H1 (cell line): ENCODE data around the gene TGFBR1. TPM values are rescaled to one million over a fixed set of nuclear protein-coding genes. Genes with fewer than 3 reads are reported as not detected.
A peak's percentile ranks its signal among the peaks of the same experiment; 100 is the strongest.

Experiments
- CTCF ChIA-PET: fragments of 300-600 bp; sonication (Branson Sonifier 250); formaldehyde crosslinking; loops from one replicate; lab custom pipeline; 2021; ENCODE audit not compliant: partially characterized antibody; lab: Charles Lee
- POLR2A ChIA-PET: fragments of 300-600 bp; sonication (Branson Sonifier 250); formaldehyde crosslinking; loops from one replicate; lab custom pipeline; 2021; ENCODE audit warnings: inconsistent platforms; ENCODE audit not compliant: partially characterized antibody; lab: Charles Lee
- DNase-seq, 2 experiments: peaks; one replicate each; pipeline versions ENCODE4 v3.0.0 to v3.0.0-alpha.2; 2010 to 2022; ENCODE audit warnings: low spot score in 2 of 2, low read depth in 1 of 2, mixed read lengths in 1 of 2
- FAIRE-seq: peaks from 2 replicates; lab custom pipeline; 2011; peaks lifted over from hg19 to GRCh38; lab: Jason Lieb, UNC
- H2AFZ ChIP-seq: 2 replicates; pipeline ENCODE4 v1.8.1; 2012; ENCODE audit warnings: low read length, inconsistent platforms
- H2AK5ac ChIP-seq: 2 replicates; pipeline ENCODE4 v1.6.1; 2013; ENCODE audit warnings: low read depth, low read length
- H2BK120ac ChIP-seq: replicated peaks from 2 replicates; pipeline ENCODE3; 2013; ENCODE audit warnings: low read depth, low read length, inconsistent platforms
- H2BK12ac ChIP-seq: 2 replicates; pipeline ENCODE4 v1.6.1; 2013; ENCODE audit warnings: low read depth, low read length
- H2BK15ac ChIP-seq: 2 replicates; pipeline ENCODE4 v1.6.1; 2013; ENCODE audit warnings: low read length
- H2BK20ac ChIP-seq: 2 replicates; pipeline ENCODE4 v1.6.1; 2013; ENCODE audit warnings: low read length
- H2BK5ac ChIP-seq: 2 replicates; pipeline ENCODE4 v1.6.1; 2013; ENCODE audit warnings: low read depth, low read length
- H3K14ac ChIP-seq: 2 replicates; pipeline ENCODE4 v1.6.1; 2013; ENCODE audit warnings: inconsistent platforms; ENCODE audit not compliant: insufficient read length
- H3K18ac ChIP-seq: 2 replicates; pipeline ENCODE4 v1.6.1; 2013; ENCODE audit warnings: low read length; ENCODE audit errors: extremely low read depth
- H3K23ac ChIP-seq: 2 replicates; pipeline ENCODE4 v1.6.1; 2013; ENCODE audit warnings: inconsistent platforms; ENCODE audit not compliant: insufficient read length
- H3K23me2 ChIP-seq: 2 replicates; pipeline ENCODE4 v1.6.1; 2013; ENCODE audit warnings: low read depth, low read length
- H3K27ac ChIP-seq: 2 replicates; pipeline ENCODE4 v1.6.1; 2011; ENCODE audit warnings: low read depth, low read length, inconsistent platforms
- H3K27me3 ChIP-seq, 4 experiments: replicated peaks in 1 of 4; 1 replicate in 1 of 4; 2 replicates in 3 of 4; pipeline versions ENCODE4 v1.6.1 to v1.8.1; 2011 to 2013; ENCODE audit warnings: low read length in 3 of 4, mild to moderate bottlenecking in 3 of 4, inconsistent platforms in 2 of 4, mixed read lengths in 2 of 4, moderate library complexity in 1 of 4; ENCODE audit not compliant: control insufficient read depth in 3 of 4, insufficient read depth in 3 of 4; ENCODE audit errors: extremely low read depth in 1 of 4
- H3K36me3 ChIP-seq, 4 experiments: 2 replicates each; pipeline versions ENCODE4 v1.6.1 to v1.8.1; 2011 to 2013; ENCODE audit warnings: mild to moderate bottlenecking in 4 of 4, low read length in 3 of 4, moderate library complexity in 2 of 4, control low read depth in 1 of 4, inconsistent platforms in 1 of 4; ENCODE audit not compliant: insufficient read depth in 4 of 4, control insufficient read depth in 2 of 4
- H3K4ac ChIP-seq: replicated peaks from 2 replicates; pipeline ENCODE3; 2013; ENCODE audit warnings: low read length, low read depth, mixed read lengths, inconsistent platforms; ENCODE audit not compliant: insufficient read length
- H3K4me1 ChIP-seq, 4 experiments: replicated peaks in 1 of 4; 1 replicate in 1 of 4; 2 replicates in 3 of 4; pipeline versions ENCODE4 v1.6.1 to v1.8.1; 2011 to 2013; ENCODE audit warnings: low read length in 3 of 4, inconsistent platforms in 2 of 4, mixed read lengths in 1 of 4; ENCODE audit not compliant: insufficient read depth in 4 of 4, control insufficient read depth in 3 of 4
- H3K4me2 ChIP-seq, 2 experiments: 2 replicates each; pipeline versions ENCODE4 v1.6.1 to v1.8.1; 2011 to 2013; ENCODE audit warnings: low read depth in 2 of 2, low read length in 2 of 2, control low read depth in 1 of 2, inconsistent platforms in 1 of 2, mild to moderate bottlenecking in 1 of 2; ENCODE audit not compliant: insufficient read depth in 1 of 2
- H3K4me3 ChIP-seq, 4 experiments: fragments of 200-600, 300-600 bp in 1 of 4; sonication (generic), shearing (Covaris generic), sonication (Bioruptor Twin) in 1 of 4; 2 replicates each; pipeline versions ENCODE4 v1.5.1 to v1.8.1; 2011 to 2016; ENCODE audit warnings: low read length in 4 of 4, low read depth in 3 of 4, control low read depth in 2 of 4, inconsistent platforms in 2 of 4, mild to moderate bottlenecking in 2 of 4, mixed read lengths in 1 of 4, moderate library complexity in 1 of 4; ENCODE audit not compliant: insufficient read depth in 2 of 4; ENCODE audit errors: extremely low read depth in 1 of 4
- H3K56ac ChIP-seq: replicated peaks from 2 replicates; pipeline ENCODE3; 2013; ENCODE audit warnings: low read depth, mild to moderate bottlenecking, mixed read lengths, low read length, inconsistent platforms; ENCODE audit not compliant: insufficient read length
- H3K79me1 ChIP-seq: 2 replicates; pipeline ENCODE4 v1.6.1; 2013; ENCODE audit warnings: low read depth, low read length, control low read depth
- H3K79me2 ChIP-seq, 2 experiments: 2 replicates each; pipeline versions ENCODE4 v1.6.1 to v1.8.1; 2012 to 2013; ENCODE audit warnings: low read length in 2 of 2, mild to moderate bottlenecking in 2 of 2, inconsistent platforms in 1 of 2; ENCODE audit not compliant: insufficient read depth in 2 of 2, control insufficient read depth in 1 of 2
- H3K9ac ChIP-seq, 4 experiments: replicated peaks in 1 of 4; 1 replicate in 1 of 4; 2 replicates in 3 of 4; pipeline versions ENCODE4 v1.6.1 to v1.8.1; 2011 to 2013; ENCODE audit warnings: low read depth in 3 of 4, low read length in 3 of 4, control low read depth in 2 of 4, mild to moderate bottlenecking in 2 of 4, moderate library complexity in 2 of 4, inconsistent platforms in 1 of 4; ENCODE audit errors: extremely low read depth in 1 of 4
- H3K9me3 ChIP-seq, 2 experiments: 2 replicates each; pipeline versions ENCODE4 v1.6.1 to v1.8.1; 2012 to 2013; ENCODE audit warnings: mild to moderate bottlenecking in 2 of 2, moderate library complexity in 2 of 2, control low read depth in 1 of 2, inconsistent platforms in 1 of 2, low read depth in 1 of 2, low read length in 1 of 2, mixed read lengths in 1 of 2; ENCODE audit not compliant: insufficient read depth in 2 of 2
- H4K20me1 ChIP-seq, 2 experiments: replicated peaks in 1 of 2; 2 replicates each; pipeline versions ENCODE3 to v1.8.1; 2011 to 2013; ENCODE audit warnings: inconsistent platforms in 2 of 2, low read length in 2 of 2, mild to moderate bottlenecking in 1 of 2; ENCODE audit not compliant: insufficient read depth in 2 of 2, control insufficient read depth in 1 of 2
- H4K5ac ChIP-seq: 2 replicates; pipeline ENCODE4 v1.6.1; 2013; ENCODE audit warnings: low read length, low read depth, mixed read lengths, inconsistent platforms; ENCODE audit not compliant: insufficient read length
- H4K8ac ChIP-seq: 2 replicates; pipeline ENCODE4 v1.8.0; 2013; ENCODE audit warnings: mild to moderate bottlenecking, moderate library complexity, low read length, inconsistent platforms; ENCODE audit not compliant: insufficient read depth; ENCODE audit errors: extremely low read depth
- H4K91ac ChIP-seq: replicated peaks from 2 replicates; pipeline ENCODE3; 2013; ENCODE audit warnings: low read length, mixed read lengths, inconsistent platforms; ENCODE audit not compliant: insufficient read length
- ASH2L ChIP-seq: fragments of 200-600, 300-600 bp; sonication (generic); IDR thresholded peaks from one replicate; pipeline ENCODE4 v1.7.1; 2017; ENCODE audit warnings: low read length
- BACH1 ChIP-seq: IDR thresholded peaks from 2 replicates; pipeline ENCODE4 v1.6.1; 2012; ENCODE audit warnings: low read length, improper control_type of control experiment
- BCL11A ChIP-seq, 2 experiments: IDR thresholded peaks; one replicate each; pipeline ENCODE4 v1.6.1; 2011; ENCODE audit warnings: low read depth in 2 of 2, low read length in 2 of 2, mild to moderate bottlenecking in 2 of 2
- CHD1 ChIP-seq: IDR thresholded peaks from 2 replicates; pipeline ENCODE4 v1.6.1; 2012; ENCODE audit warnings: low read depth, low read length, improper control_type of control experiment
- CTBP2 ChIP-seq: IDR thresholded peaks from 2 replicates; pipeline ENCODE4 v1.7.0; 2011; ENCODE audit warnings: borderline replicate concordance, mild to moderate bottlenecking, moderate library complexity, mixed read lengths, low read length; ENCODE audit not compliant: insufficient read depth, insufficient read length
- FOSL1 ChIP-seq: IDR thresholded peaks from 2 replicates; pipeline ENCODE4 v1.6.1; 2011; ENCODE audit warnings: mild to moderate bottlenecking, low read depth, low read length, moderate library complexity; ENCODE audit not compliant: insufficient read depth
- JUND ChIP-seq: IDR thresholded peaks from 2 replicates; pipeline ENCODE4 v1.6.1; 2011; ENCODE audit warnings: mild to moderate bottlenecking, improper control_type of control experiment, low read length
- NANOG ChIP-seq: IDR thresholded peaks from 2 replicates; pipeline ENCODE4 v1.6.1; 2011; ENCODE audit warnings: low read length, low read depth, mild to moderate bottlenecking, inconsistent platforms; ENCODE audit not compliant: insufficient read depth, poor library complexity, severe bottlenecking
- PHF8 ChIP-seq: fragments of 200-600 bp; sonication (generic); conservative IDR thresholded peaks from 2 replicates; pipeline ENCODE4 v1.7.1; 2012; ENCODE audit warnings: low read depth, mild to moderate bottlenecking, inconsistent platforms, low read length, moderate library complexity
- POLR2AphosphoS5 ChIP-seq: IDR thresholded peaks from 2 replicates; pipeline ENCODE4 v1.6.1; 2011; ENCODE audit warnings: low read depth, low read length
- RBBP5 ChIP-seq: IDR thresholded peaks from 2 replicates; pipeline ENCODE4 v1.7.1; 2012; ENCODE audit warnings: low read depth, mild to moderate bottlenecking, inconsistent platforms, low read length, moderate library complexity, borderline replicate concordance
- TAF1 ChIP-seq: IDR thresholded peaks from 2 replicates; pipeline ENCODE4 v1.6.1; 2011; ENCODE audit warnings: mild to moderate bottlenecking, low read depth, low read length
- TAF7 ChIP-seq: optimal IDR thresholded peaks from 2 replicates; pipeline ENCODE3; 2011; ENCODE audit warnings: low read depth, mild to moderate bottlenecking, inconsistent platforms, low read length, moderate library complexity, borderline replicate concordance
- TEAD4 ChIP-seq: IDR thresholded peaks from 2 replicates; pipeline ENCODE4 v1.6.1; 2012; ENCODE audit warnings: low read depth, low read length, inconsistent platforms, mixed read lengths
- WGBS, 2 experiments: shearing (Covaris generic) in 1 of 2; methylation state at CpG; one replicate each; pipeline versions ENCODE4 v1.1.6 to v1.1.7; 2013 to 2015; ENCODE audit warnings: low lambda C conversion rate in 2 of 2, mixed read lengths in 2 of 2, inconsistent platforms in 1 of 2, low coverage in 1 of 2, missing lambda C conversion rate in 1 of 2; ENCODE audit not compliant: insufficient replicate concordance in 2 of 2, insufficient coverage in 1 of 2, insufficient read length in 1 of 2; ENCODE audit errors: extremely low coverage in 1 of 2, missing lambda C conversion rate in 1 of 2; 5-methylcytosine and 5-hydroxymethylcytosine counted together
- polyA plus RNA-seq, 7 experiments: library from polyadenylated mRNA; depleted of rRNA in 3 of 7; stranded (reverse) in 5 of 7; unstranded in 2 of 7; fragments of >200 nt in 5 of 7; fragments of 200-250 nt in 2 of 7; gene quantifications; 1 replicate in 5 of 7; 2 replicates in 1 of 7; 4 replicates in 1 of 7; pipeline versions ENCODE4 v1.2.1 to v1.2.3, GENCODE V29; 2011 to 2013; ENCODE audit warnings: missing spikeins in 2 of 7, mixed read lengths in 2 of 7
- total RNA-seq: library from RNA; stranded (reverse); fragmentation: NEBNext Ultra II Directional; extraction: Animal tissue kit (Norgen Biotek cat#: 25700); gene quantifications from 2 replicates; pipeline ENCODE4 v1.2.1, GENCODE V29; 2021

TGFBR1 gene
- total and polyA plus RNA-seq, 2 of the 8 experiments (the other 6 are each of a cell fraction or from before 2014, with no cell fraction given), result 16.8 to 52.4 TPM

- H4K20me1 ChIP-seq, result no peaks in the 10 kb centered on the region
- H2BK120ac ChIP-seq, result no peak overlapping the region
- H3K27me3 ChIP-seq, result no peaks in the 10 kb centered on the region
- POLR2A ChIA-PET, result no interaction called here
- no peak overlapping the region for H3K14ac ChIP-seq
- no peak overlapping the region for H2BK5ac ChIP-seq
- no peak for TF ChIP-seq JUND
- no peak for TF ChIP-seq TEAD4
- TF ChIP-seq RBBP5, result no peak
- no peak for TF ChIP-seq TAF7
- TF ChIP-seq CTBP2, result no peak
- no peak for TF ChIP-seq FOSL1
- TF ChIP-seq POLR2AphosphoS5, result no peak
- TF ChIP-seq NANOG, result no peak
- no peak for TF ChIP-seq PHF8
- TF ChIP-seq CHD1, result no peak
- TF ChIP-seq BCL11A (IDR thresholded peaks at IDR 0.05; ENCODE audit: low read depth in 2 of 2, low read length in 2 of 2), result no peak
- TF ChIP-seq ASH2L, result no peak
- no peak for TF ChIP-seq BACH1
- no peak for TF ChIP-seq TAF1
- no peak overlapping the region for H4K5ac ChIP-seq
- H2BK20ac ChIP-seq, result no peak overlapping the region
- H3K79me1 ChIP-seq, result no peaks in the 10 kb centered on the region
- H2BK15ac ChIP-seq, result no peak overlapping the region
- H2AK5ac ChIP-seq, result no peak overlapping the region
- CTCF ChIA-PET, result no interaction called here
- H3K18ac ChIP-seq, result no peak overlapping the region
- H3K4me2 ChIP-seq, result no peak overlapping the region
- H4K91ac ChIP-seq, result no peak overlapping the region
- H3K4me1 ChIP-seq, result no peaks in the 10 kb centered on the region
- no peaks in the 10 kb centered on the region for H3K36me3 ChIP-seq
- no peak overlapping the region for H3K4me3 ChIP-seq
- H3K23me2 ChIP-seq, result no peaks in the 10 kb centered on the region
- no peak overlapping the region for H3K56ac ChIP-seq
- H2BK12ac ChIP-seq, result no peak overlapping the region
- DNase-seq (no peak), FAIRE-seq (no peak)
- H4K8ac ChIP-seq, result no peak overlapping the region
- peak overlapping the region; percentile 74; the same call in 1 of the 2 replicates for H2AFZ ChIP-seq
- no peak overlapping the region for H3K23ac ChIP-seq
- no peak overlapping the region for H3K27ac ChIP-seq
- H3K79me2 ChIP-seq, result no peaks in the 10 kb centered on the region
- 82% methylated on average over 3 of the region's 3 CpGs; no CpG with 5 or more reads in 1 of the 2 experiments for WGBS, 2 experiments
- H3K4ac ChIP-seq, result no peak overlapping the region
- H3K9ac ChIP-seq, result no peak overlapping the region
- no peaks in the 10 kb centered on the region for H3K9me3 ChIP-seq
These were observed 38.3 kb upstream of the TGFBR1 start for GRCh38 chr9:99066571-99066970.
